Activated CD4-positive, CD25-positive, alpha-beta regulatory T cell (primary cell): ENCODE results near the gene RXRA.

ENCODE experiments used
- DNase-seq, 4 experiments: peaks; one replicate each; lab custom pipeline; 2025; lab: John Stamatoyannopoulos, UW

The RXRA gene

GRCh38 chr9:134419000-134419683, 92.9 kb downstream of the RXRA start:
- no peak for DNase-seq

- DNase-seq, result no peak
Measured at GRCh38 chr9:134419684-134420076, 93.4 kb downstream of the RXRA start.

GRCh38 chr9:134420281-134420845, 94.1 kb downstream of the RXRA start:
- no peak for DNase-seq

GRCh38 chr9:134420974-134421432, 94.7 kb downstream of the RXRA start:
- no peak for DNase-seq

GRCh38 chr9:134421888-134422287, 95.6 kb downstream of the RXRA start:
- no peak for DNase-seq

GRCh38 chr9:134422301-134423090, 96.2 kb downstream of the RXRA start:
- no peak for DNase-seq

GRCh38 chr9:134423166-134423565, 96.9 kb downstream of the RXRA start:
- no peak for DNase-seq

- no peak for DNase-seq
Measured at GRCh38 chr9:134423749-134424148, 97.5 kb downstream of the RXRA start.

- no peak for DNase-seq
Measured at GRCh38 chr9:134424818-134425217, 98.6 kb downstream of the RXRA start.

GRCh38 chr9:134425401-134425800, 99.1 kb downstream of the RXRA start:
- DNase-seq, result no peak

- no peak for DNase-seq
Measured at GRCh38 chr9:134425812-134426211, 99.6 kb downstream of the RXRA start.

- DNase-seq, result no peak
Measured at GRCh38 chr9:134426436-134426835, 100.2 kb downstream of the RXRA start.

- no peak for DNase-seq
Measured at GRCh38 chr9:134427153-134427782, 101.0 kb downstream of the RXRA start.

- DNase-seq, result no peak
Measured at GRCh38 chr9:134428559-134428958, 102.3 kb downstream of the RXRA start.

GRCh38 chr9:134429007-134429406, 102.8 kb downstream of the RXRA start:
- DNase-seq, result no peak

GRCh38 chr9:134429481-134429880, 103.2 kb downstream of the RXRA start:
- no peak for DNase-seq

GRCh38 chr9:134431095-134431494, 104.8 kb downstream of the RXRA start:
- no peak for DNase-seq

- DNase-seq, result no peak
Measured at GRCh38 chr9:134431626-134432025, 105.4 kb downstream of the RXRA start.

- DNase-seq, result no peak
Measured at GRCh38 chr9:134432471-134432870, 106.2 kb downstream of the RXRA start.

GRCh38 chr9:134433101-134433500, 106.8 kb downstream of the RXRA start:
- DNase-seq, result no peak

- DNase-seq, result no peak
Measured at GRCh38 chr9:134433909-134434882, 107.9 kb downstream of the RXRA start.
